Suppressor macrophage treated with lipopolysaccharide for 1 hour (primary cell): ENCODE measurements around the gene SF3A1.

Source experiments
- DNase-seq, 3 donors: peaks; one replicate each; pipeline ENCODE4 v3.0.0-alpha.2; 2020 to 2022

SF3A1 gene

DNA sequence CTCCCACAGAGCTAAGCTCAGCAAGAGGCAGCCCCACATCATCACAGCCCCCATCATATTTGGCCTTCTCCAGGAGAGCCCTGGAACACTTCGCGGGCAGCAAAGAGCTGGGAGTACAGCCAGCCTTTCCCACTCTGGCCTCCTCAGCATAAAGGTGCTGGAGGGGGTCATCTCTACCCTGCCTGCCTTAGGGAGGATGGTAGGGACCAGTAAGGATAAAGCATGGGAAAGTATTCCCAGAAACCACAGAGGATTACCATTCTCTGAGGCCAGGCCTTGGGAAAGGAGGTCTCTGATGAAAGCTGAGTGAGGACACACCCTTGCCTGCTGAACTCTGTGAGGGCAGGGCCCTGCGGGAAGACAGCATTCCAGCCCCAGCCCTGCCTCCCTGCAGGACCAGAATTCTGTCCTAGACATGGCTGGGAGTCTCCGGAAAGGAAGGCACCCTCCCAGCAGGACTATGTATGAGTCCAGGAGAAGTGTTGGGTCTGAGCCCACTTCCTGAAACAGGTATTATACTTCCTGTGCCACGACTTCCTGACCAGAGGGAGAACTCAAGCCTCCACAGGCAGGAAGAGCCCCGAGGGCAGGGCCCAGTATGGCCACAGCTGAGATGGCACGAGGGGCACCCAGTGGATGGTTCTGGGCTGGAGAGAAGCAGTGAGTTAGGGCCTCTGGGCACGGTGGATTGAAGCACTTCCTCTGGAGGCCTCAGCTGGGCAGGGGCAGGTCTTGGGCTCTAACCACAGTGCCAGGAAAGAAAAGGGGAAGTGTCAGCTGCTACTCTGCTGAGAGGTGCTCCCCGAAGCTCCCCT is 54.5 kb downstream of the SF3A1 start:
- peak; percentile 89 to 91 (median 89) for DNase-seq

DNA sequence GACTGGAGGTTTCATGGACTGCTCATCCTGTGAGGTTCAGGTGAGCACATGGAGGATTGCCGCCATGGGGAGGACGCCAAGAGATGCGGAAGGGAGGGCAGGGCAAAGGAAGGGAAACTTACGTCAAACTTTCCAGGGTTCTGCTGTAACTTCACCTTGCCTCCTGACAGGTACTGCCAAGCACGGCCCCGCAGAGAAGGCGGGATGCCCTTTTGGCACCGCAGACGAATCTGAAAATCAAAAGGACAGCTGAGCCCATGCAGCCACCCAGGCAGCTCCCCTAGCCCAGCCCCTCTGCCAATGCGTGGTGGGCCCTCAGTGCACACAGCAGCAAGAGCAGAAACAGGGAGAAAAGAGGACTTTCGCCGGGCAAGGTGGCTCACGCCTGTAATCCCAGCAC is 57.4 kb downstream of the SF3A1 start:
- no peak for DNase-seq

- DNase-seq, result no peak
Measured at GRCh38 chr22:30297991-30298701, 58.5 kb downstream of the SF3A1 start.

- DNase-seq, result no peak
Measured at GRCh38 chr22:30297276-30297990, 59.3 kb downstream of the SF3A1 start.

GRCh38 chr22:30296833-30297232 is 59.9 kb downstream of the SF3A1 start:
- no peak for DNase-seq

DNA sequence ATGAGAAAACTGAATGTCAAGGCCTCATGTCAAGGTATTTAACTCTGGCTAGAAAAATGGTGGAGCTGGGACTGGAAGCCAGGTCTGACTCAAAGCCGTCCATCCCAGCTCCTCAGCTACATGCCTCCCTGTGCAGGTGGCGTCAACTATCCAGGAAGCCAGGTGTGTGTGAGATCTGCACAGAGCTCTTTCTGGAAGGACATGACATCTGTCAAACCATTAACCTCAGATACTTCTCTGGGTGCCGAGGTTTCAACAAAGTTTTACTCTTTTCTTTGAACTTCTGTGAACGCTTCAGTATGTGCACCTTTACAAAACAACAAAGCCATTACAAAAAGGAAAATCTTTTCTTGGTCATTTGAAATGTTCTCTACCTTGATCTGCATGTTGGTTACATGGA is 60.4 kb downstream of the SF3A1 start:
- no peak for DNase-seq

GRCh38 chr22:30295576-30295975 is 61.1 kb downstream of the SF3A1 start:
- no peak for DNase-seq

GRCh38 chr22:30294830-30295229 is 61.9 kb downstream of the SF3A1 start:
- DNase-seq, result no peak

DNA sequence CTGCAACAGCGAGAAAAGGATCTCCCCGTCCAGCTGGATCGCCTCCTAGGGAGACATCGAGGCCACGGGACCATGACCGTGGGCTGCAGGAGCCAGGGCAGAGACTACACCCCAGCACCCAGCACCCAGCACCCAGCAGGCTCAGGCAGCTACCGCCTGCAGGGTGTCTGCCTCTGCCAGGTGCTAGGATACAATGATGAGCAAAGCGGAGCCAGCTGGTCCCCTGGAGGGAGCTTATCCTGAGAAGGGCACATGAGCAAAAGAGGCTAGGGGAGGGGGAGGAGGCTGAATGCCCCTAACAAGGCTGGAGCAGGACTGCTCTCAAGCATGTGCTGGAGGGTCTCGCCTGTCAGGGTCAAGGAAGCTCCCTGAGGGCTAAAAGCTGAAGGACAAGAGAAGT is 62.6 kb downstream of the SF3A1 start:
- DNase-seq, result no peak

DNA sequence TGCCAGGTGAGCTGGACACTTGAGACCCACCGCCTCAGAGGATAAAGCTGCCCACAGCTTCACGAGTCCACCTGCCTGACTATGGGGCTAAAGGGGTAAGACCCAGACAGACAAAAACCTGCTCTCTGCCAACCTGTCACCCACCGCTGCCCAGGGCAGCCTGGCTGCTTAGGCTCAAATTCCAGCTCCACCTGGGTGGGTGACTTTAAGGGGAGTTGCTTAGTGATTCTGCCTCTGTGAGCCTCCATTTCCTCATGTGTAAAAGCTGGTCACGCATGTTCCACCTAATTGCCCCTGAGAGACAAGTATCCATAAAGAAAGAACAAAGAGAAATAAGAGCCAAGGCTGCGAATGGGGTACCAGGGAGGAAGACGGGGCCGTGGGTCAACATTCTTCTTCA is 63.7 kb downstream of the SF3A1 start:
- DNase-seq, result no peak

DNA sequence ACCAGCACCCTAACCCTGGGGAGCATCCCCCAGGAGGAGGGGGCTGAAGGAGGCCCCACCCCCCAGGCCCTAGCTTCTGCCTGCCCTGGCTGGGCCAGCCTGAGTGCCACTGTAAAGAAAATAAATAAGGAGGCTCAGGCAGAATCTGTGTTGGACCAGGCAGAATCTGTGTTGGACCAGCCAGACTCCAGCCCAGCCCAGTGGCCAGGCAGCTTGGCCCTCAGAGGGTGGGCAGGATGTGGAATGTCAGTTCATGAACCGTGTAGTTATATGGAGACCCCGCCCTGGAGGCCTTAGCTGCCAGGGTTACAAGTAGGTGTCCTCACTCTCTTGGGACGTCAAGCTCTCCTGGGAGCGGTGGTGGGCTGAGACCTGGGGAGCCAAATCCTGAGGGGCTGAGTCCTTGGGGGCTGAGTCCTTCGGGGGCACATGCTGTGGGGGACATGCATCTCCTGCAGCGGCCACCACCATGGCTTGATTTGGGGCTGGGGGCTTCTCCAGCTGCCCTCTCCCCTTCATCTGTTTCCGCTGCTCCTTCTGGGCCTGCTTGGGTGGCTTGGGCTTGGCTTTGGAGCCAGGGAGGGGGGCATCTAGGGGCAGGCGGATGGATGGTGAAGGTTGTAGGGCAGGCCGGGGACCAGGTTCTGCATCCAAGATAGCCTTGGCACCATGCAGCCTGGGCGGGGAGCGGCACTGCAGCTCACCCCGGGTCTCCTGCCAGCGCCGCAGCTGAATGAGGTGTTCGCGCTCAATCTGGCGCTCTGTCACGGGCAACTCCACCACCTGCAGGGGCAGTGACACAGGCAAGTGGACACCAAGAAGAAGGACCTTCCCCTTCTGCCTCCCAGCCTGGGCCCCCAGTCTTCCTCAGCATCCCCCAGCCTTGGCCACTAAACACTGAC is 64.4 kb downstream of the SF3A1 start:
- DNase-seq, result no peak

GRCh38 chr22:30291058-30291892 is 65.4 kb downstream of the SF3A1 start:
- no peak for DNase-seq

DNA sequence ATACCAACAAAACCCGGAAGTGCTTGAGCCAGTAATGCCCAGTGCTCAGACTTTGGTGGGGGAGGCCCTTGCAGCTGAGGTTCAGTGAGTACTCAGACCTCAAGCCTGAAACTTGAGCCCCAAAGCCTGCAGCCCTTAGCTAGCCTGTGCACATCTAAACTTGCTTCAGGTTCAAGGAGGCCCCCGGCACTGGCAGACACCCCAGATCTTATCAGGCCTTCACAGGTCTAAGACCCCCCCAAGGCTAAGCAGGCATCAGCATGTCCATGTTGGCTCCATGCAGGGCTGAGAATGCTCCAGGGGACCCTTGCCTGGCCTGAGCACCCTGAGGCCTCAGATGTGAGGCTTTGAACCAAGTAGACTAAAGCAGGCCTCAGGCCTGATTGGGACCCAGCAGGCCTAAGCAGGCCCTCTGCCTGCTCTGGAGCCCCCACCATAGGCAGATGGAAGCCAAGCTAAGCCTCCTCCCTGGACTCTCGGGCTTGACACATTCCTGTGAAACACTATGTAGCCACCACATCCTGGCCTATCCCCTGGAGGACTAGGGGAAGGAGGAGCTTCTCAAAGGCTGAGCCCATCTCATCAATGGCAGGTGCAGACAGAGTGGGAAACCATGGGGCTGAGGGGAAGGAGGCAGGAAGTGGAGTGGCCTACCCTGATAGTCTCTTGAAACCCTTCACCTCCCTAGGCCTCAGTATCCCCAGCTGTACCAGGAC is 66.2 kb downstream of the SF3A1 start:
- no peak for DNase-seq

DNA sequence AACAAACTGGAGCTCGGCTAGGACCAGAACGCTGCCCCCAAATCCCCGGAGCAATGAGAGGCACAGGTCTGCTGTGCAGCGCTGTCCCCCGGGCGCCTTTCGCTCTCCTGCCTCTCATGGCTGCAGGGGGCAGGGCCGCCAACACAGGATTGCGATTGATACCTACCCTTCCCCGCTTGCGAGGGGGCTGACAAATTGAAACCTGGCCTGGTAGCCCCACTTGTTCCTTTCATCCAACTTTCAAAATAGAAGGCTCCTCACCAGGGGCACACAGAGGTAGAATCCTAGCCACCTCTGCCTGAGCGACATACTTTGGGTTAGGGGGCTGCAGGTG is 66.7 kb downstream of the SF3A1 start:
- DNase-seq, result no peak

- DNase-seq, result peak; percentile 98
Measured at GRCh38 chr22:30289141-30289979, 67.3 kb downstream of the SF3A1 start, which contains the start of gene CASTOR1. Gene CASTOR1, minus strand, starts transcription at chr22:30289505. Its CDS starts 8 bp downstream, at chr22:30289497.

GRCh38 chr22:30288419-30289140 is 68.1 kb downstream of the SF3A1 start:
- no peak for DNase-seq

- peak; percentile 88 to 92 (median 88) for DNase-seq
Measured at GRCh38 chr22:30287648-30288418, 68.9 kb downstream of the SF3A1 start.
